Tibial nerve (tissue), 4 donors: ENCODE results near the gene GLS. TPM values are rescaled to one million over a fixed set of nuclear protein-coding genes. Genes with fewer than 3 reads are reported as not detected.

ENCODE experiments used
- DNase-seq, 2 donors: peaks; one replicate each; pipeline ENCODE4 v3.0.0-alpha.2; 2019; ENCODE audit warnings: low spot score in 2 of 2
- H3K27ac ChIP-seq, 4 donors: fragments of 200-600 bp; sonication (generic) in 3 of 4; one replicate each; pipeline ENCODE4 v1.5.1; 2017 to 2019; ENCODE audit warnings: mild to moderate bottlenecking in 1 of 4
- H3K27me3 ChIP-seq, 2 donors: fragments of 200-600 bp; sonication (generic) in 1 of 2; one replicate each; pipeline versions ENCODE4 v1.5.1 to v1.6.0; 2017 to 2019
- H3K36me3 ChIP-seq, 3 donors: fragments of 200-600 bp; sonication (generic); one replicate each; pipeline ENCODE4 v1.5.1; 2018 to 2019
- H3K4me1 ChIP-seq, 4 donors: fragments of 200-600 bp; sonication (generic) in 3 of 4; one replicate each; pipeline ENCODE4 v1.5.1; 2017 to 2019
- H3K4me3 ChIP-seq, 4 donors: fragments of 200-600 bp; sonication (generic) in 3 of 4; one replicate each; pipeline ENCODE4 v1.5.1; 2017 to 2019; ENCODE audit warnings: mild to moderate bottlenecking in 1 of 4, moderate library complexity in 1 of 4
- H3K9me3 ChIP-seq, 4 donors: fragments of 200-600 bp; sonication (generic) in 3 of 4; one replicate each; pipeline ENCODE4 v1.5.1; 2017 to 2019
- EP300 ChIP-seq, 2 donors: sonication (generic); formaldehyde crosslinking; IDR thresholded peaks; one replicate each; pipeline ENCODE4 v1.6.1; 2017; ENCODE audit warnings: antibody characterized with exemption in 2 of 2, mild to moderate bottlenecking in 1 of 2
- POLR2A ChIP-seq, 2 donors: fragments of 450-650 bp; IDR thresholded peaks; one replicate each; pipeline ENCODE4 v1.6.1; 2017; ENCODE audit warnings: antibody characterized with exemption in 2 of 2, mild to moderate bottlenecking in 2 of 2, moderate library complexity in 2 of 2
- WGBS, 2 donors: methylation state at CpG; one replicate each; pipeline ENCODE4 v1.1.5; 2018; 5-methylcytosine and 5-hydroxymethylcytosine counted together
- total RNA-seq, 4 donors: library from RNA; depleted of rRNA; stranded (reverse); fragments of >200 nt; gene quantifications; one replicate each; pipeline ENCODE4 v1.1.0, GENCODE V29; 2016
- TF ChIP-seq, protein P1 (sequence below), 5 experiments: fragments of 200-600 bp in 3 of 5; fragments of 450-650 bp in 2 of 5; sonication (generic) in 3 of 5; IDR thresholded peaks; one replicate each; pipeline ENCODE4 v1.5.1; 2016 to 2019; ENCODE audit warnings: antibody characterized with exemption in 5 of 5, mild to moderate bottlenecking in 3 of 5, moderate library complexity in 2 of 5

The GLS gene
- total RNA-seq, 4 donors from 2014 or later = 106 to 164 (median 145) TPM

DNA sequence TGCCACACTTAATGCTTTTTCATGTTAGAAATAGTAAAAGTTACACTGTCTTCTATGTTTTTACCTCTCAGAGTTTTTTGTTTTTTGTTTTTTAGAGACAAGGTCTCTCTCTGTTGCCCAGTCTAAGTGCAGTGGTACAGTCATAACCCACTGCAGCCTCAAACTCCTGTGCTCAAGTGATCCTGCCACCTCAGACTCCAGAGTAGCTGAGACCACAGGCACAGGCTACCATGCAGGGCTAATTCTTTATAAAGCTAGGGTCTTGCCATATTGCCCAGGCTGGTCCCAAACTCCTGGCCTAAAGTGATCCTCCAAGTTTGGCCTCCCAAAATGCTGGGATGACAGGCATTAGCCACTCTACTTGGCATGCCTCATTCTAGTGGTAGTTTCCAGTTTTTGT, 33.1 kb downstream of the GLS start:
- no peaks in the 10 kb centered on the region for H3K27me3 ChIP-seq
- no peak overlapping the region for H3K4me3 ChIP-seq
- H3K4me1 ChIP-seq = peaks cover 0 to 7% (median 2%) of the 10 kb centered on the region in 4 donors
- DNase-seq = no peak
- H3K36me3 ChIP-seq = peaks cover 0 to 29% (median 0%) of the 10 kb centered on the region in 3 donors
- no peak overlapping the region for H3K27ac ChIP-seq
- TF ChIP-seq, protein P1, sequence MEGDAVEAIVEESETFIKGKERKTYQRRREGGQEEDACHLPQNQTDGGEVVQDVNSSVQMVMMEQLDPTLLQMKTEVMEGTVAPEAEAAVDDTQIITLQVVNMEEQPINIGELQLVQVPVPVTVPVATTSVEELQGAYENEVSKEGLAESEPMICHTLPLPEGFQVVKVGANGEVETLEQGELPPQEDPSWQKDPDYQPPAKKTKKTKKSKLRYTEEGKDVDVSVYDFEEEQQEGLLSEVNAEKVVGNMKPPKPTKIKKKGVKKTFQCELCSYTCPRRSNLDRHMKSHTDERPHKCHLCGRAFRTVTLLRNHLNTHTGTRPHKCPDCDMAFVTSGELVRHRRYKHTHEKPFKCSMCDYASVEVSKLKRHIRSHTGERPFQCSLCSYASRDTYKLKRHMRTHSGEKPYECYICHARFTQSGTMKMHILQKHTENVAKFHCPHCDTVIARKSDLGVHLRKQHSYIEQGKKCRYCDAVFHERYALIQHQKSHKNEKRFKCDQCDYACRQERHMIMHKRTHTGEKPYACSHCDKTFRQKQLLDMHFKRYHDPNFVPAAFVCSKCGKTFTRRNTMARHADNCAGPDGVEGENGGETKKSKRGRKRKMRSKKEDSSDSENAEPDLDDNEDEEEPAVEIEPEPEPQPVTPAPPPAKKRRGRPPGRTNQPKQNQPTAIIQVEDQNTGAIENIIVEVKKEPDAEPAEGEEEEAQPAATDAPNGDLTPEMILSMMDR (IDR thresholded peaks at IDR 0.05) = no peak
- no peak for TF ChIP-seq EP300 (IDR thresholded peaks at IDR 0.05)
- no peak for TF ChIP-seq POLR2A (IDR thresholded peaks at IDR 0.05)
- H3K9me3 ChIP-seq = no peaks in the 10 kb centered on the region

DNA sequence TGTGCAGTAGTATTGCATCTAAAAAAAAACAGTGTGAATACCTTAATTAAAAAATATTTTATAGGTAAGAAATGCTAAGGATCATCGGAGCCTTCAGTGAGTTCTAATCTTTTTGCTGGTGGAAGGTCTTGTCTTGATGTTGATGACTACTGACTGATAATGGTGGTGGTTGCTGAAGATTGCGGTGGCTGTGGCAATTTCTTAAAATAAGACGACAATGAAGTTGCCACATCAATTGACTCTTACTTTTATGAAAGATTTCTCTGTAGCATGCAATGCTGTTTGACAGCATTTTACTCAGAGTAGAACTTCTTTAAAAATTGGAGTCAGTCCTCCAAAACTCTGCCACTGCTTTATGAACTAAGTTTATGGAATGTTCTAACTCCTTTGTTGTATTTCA, 36.2 kb downstream of the GLS start:
- Histone ChIP-seq H3K4me3 (no peak overlapping the region), H3K9me3 (no peaks in the 10 kb centered on the region), H3K36me3 (peaks cover 0 to 35% (median 0%) of the 10 kb centered on the region in 3 donors), H3K4me1 (no peaks in the 10 kb centered on the region), H3K27me3 (no peaks in the 10 kb centered on the region), H3K27ac (no peak overlapping the region)
- TF ChIP-seq POLR2A (IDR thresholded peaks at IDR 0.05) (no peak), EP300 (IDR thresholded peaks at IDR 0.05) (no peak)
- TF ChIP-seq, protein P1 (IDR thresholded peaks at IDR 0.05) = no peak
- 77 to 79% methylated on average over 3 of the region's 3 CpGs for WGBS, 2 donors
- no peak for DNase-seq

DNA sequence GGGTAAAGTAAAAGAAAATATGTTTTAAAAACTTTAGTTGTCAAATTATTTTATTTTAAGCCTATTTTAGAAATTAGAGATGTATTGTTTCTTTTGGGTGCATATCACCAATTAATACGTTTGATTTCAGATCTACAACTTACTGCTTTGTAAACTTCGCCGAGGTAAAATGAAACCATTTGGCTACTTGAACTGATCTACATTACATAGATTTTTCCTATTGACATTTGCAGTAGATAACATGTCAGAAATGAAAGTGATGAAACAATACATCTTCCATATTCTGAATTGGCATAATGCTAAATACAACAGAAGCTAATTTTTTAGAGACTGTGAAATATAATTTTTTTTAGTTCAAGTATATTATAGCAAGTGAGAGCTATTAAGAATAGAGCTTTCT, 39.5 kb downstream of the GLS start:
- peaks cover 0 to 55% (median 0%) of the 10 kb centered on the region in 3 donors for H3K36me3 ChIP-seq
- WGBS, 2 donors = 85 to 91% methylated on average over 3 of the region's 3 CpGs
- H3K27ac ChIP-seq = no peak overlapping the region
- H3K4me3 ChIP-seq = no peak overlapping the region
- H3K4me1 ChIP-seq = no peaks in the 10 kb centered on the region
- H3K9me3 ChIP-seq = no peaks in the 10 kb centered on the region
- DNase-seq = no peak
- TF ChIP-seq, protein P1 (IDR thresholded peaks at IDR 0.05) = no peak
- no peak for TF ChIP-seq POLR2A (IDR thresholded peaks at IDR 0.05)
- no peak for TF ChIP-seq EP300 (IDR thresholded peaks at IDR 0.05)
- no peaks in the 10 kb centered on the region for H3K27me3 ChIP-seq

- no peak overlapping the region for H3K27ac ChIP-seq
- H3K4me3 ChIP-seq = no peak overlapping the region
- H3K27me3 ChIP-seq = no peaks in the 10 kb centered on the region
- no peaks in the 10 kb centered on the region for H3K4me1 ChIP-seq
- peaks cover 0 to 64% (median 0%) of the 10 kb centered on the region in 3 donors for H3K36me3 ChIP-seq
- WGBS, 2 donors = 93 to 100% methylated on average over 1 of the region's 1 CpG
- TF ChIP-seq POLR2A (IDR thresholded peaks at IDR 0.05) (no peak), EP300 (IDR thresholded peaks at IDR 0.05) (no peak)
- TF ChIP-seq, protein P1 (IDR thresholded peaks at IDR 0.05) = no peak
- no peaks in the 10 kb centered on the region for H3K9me3 ChIP-seq
- DNase-seq = no peak
Measured at GRCh38 chr2:190922376-190922775, 41.8 kb downstream of the GLS start.

DNA sequence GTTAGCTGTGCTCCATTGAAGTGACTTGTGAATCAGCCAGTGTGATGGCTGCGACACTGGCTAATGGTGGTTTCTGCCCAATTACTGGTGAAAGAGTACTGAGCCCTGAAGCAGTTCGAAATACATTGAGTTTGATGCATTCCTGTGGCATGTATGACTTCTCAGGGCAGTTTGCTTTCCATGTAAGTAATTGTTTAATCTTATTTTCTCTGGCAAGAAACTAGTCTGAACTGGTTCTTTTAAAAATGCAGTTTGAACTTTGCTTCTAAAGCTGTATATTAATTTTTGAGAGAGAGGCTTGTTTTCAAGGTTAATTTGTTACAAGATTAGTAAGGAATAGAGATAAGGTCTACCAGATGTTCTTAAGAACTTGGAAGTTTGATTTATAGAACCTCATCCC, 46.7 kb downstream of the GLS start:
- WGBS, 2 donors = 79 to 87% methylated on average over 2 of the region's 2 CpGs
- TF ChIP-seq EP300 (IDR thresholded peaks at IDR 0.05) (no peak), POLR2A (IDR thresholded peaks at IDR 0.05) (no peak)
- TF ChIP-seq, protein P1 (IDR thresholded peaks at IDR 0.05) = no peak
- no peaks in the 10 kb centered on the region for H3K27me3 ChIP-seq
- H3K27ac ChIP-seq = no peak overlapping the region
- peaks cover 0 to 67% (median 0%) of the 10 kb centered on the region in 3 donors for H3K36me3 ChIP-seq
- no peak for DNase-seq
- no peaks in the 10 kb centered on the region for H3K4me1 ChIP-seq
- no peaks in the 10 kb centered on the region for H3K9me3 ChIP-seq
- H3K4me3 ChIP-seq = no peak overlapping the region
